K562 (cell line): ENCODE data around the gene ANKS1B. TPM values are rescaled to one million over a fixed set of nuclear protein-coding genes. Genes with fewer than 3 reads are reported as not detected.

Experiments used
- ATAC-seq: fragments of 200-7000 bp; cut with Tn5 transposase; 3 replicates; pipeline ENCODE4 v1.9.1; 2020; ENCODE audit warnings: moderate library complexity
- BruUV-seq: library from RNA; stranded (reverse); fragments of 400-500 nt; replicated peaks from 2 replicates; lab custom pipeline; 2021; lab: Mats Ljungman, UMichigan
- CTCF ChIA-PET: fragments of 300-600 bp; formaldehyde crosslinking; extraction: SDS; loops from one replicate; lab custom pipeline; 2021; ENCODE audit warnings: low intra/inter-chr PET ratio; lab: Yijun Ruan, JAX
- POLR2A ChIA-PET: fragments of 300-600, 350-650 bp; sonication (Branson Sonifier 250); formaldehyde crosslinking; extraction: SDS; loops from one replicate; lab custom pipeline; 2021; ENCODE audit warnings: antibody characterized with exemption, inconsistent platforms; lab: Yijun Ruan, JAX
- DNase-seq, 4 experiments: peaks; one replicate each; pipeline versions ENCODE4 v3.0.0 to v3.0.0-alpha.2; 2011 to 2018; ENCODE audit warnings: low spot score in 3 of 4, mixed read lengths in 3 of 4; ENCODE audit errors: extremely low read depth in 1 of 4
- FAIRE-seq: peaks from 2 replicates; lab custom pipeline; 2011; peaks lifted over from hg19 to GRCh38; lab: Jason Lieb, UNC
- H2AFZ ChIP-seq: 2 replicates; pipeline ENCODE4 v1.6.0; 2011; ENCODE audit warnings: low read depth, low read length, control low read depth, inconsistent platforms
- H3K27ac ChIP-seq: fragments of 200-600 bp; 3 replicates; pipeline ENCODE4 v1.8.0; 2011; ENCODE audit warnings: low read depth, mild to moderate bottlenecking, control low read depth, inconsistent platforms, low read length, moderate library complexity, mixed read lengths; ENCODE audit errors: extremely low read depth
- H3K27me3 ChIP-seq, 2 experiments: fragments of 300-600 bp in 1 of 2; 2 replicates in 1 of 2; 3 replicates in 1 of 2; pipeline versions ENCODE4 v1.6.0 to v1.8.0; 2011; ENCODE audit warnings: inconsistent platforms in 2 of 2, low read length in 2 of 2, mild to moderate bottlenecking in 1 of 2, mixed read lengths in 1 of 2, moderate library complexity in 1 of 2; ENCODE audit not compliant: control insufficient read depth in 2 of 2, insufficient read depth in 2 of 2
- H3K36me3 ChIP-seq: fragments of 300-600 bp; 3 replicates; pipeline ENCODE4 v1.8.0; 2011; ENCODE audit warnings: mild to moderate bottlenecking, low read length, inconsistent platforms; ENCODE audit not compliant: control insufficient read depth, insufficient read depth
- H3K4me1 ChIP-seq, 2 experiments: fragments of 200-600 bp in 1 of 2; replicated peaks in 1 of 2; 2 replicates in 1 of 2; 3 replicates in 1 of 2; pipeline versions ENCODE4 v1.5.1 to v1.8.0; 2011; ENCODE audit warnings: inconsistent platforms in 2 of 2, low read length in 2 of 2, mild to moderate bottlenecking in 1 of 2, mixed read lengths in 1 of 2, moderate library complexity in 1 of 2; ENCODE audit not compliant: control insufficient read depth in 2 of 2, insufficient read depth in 2 of 2
- H3K4me2 ChIP-seq: 2 replicates; pipeline ENCODE4 v1.6.1; 2011; ENCODE audit warnings: low read length, control low read depth, inconsistent platforms, mixed read lengths; ENCODE audit not compliant: insufficient read depth
- H3K4me3 ChIP-seq: fragments of 200-600 bp; sonication (generic), shearing (Covaris generic); 2 replicates; pipeline ENCODE4 v1.5.1; 2016; ENCODE audit warnings: control low read depth, inconsistent platforms
- H3K79me2 ChIP-seq: fragments of 200-600 bp; 3 replicates; pipeline ENCODE4 v1.8.0; 2011; ENCODE audit warnings: low read length, inconsistent platforms; ENCODE audit not compliant: control insufficient read depth, insufficient read depth
- H3K9ac ChIP-seq, 2 experiments: 2 replicates each; pipeline versions ENCODE4 v1.6.0 to v1.6.1; 2011; ENCODE audit warnings: low read depth in 2 of 2, low read length in 2 of 2, control low read depth in 1 of 2, inconsistent platforms in 1 of 2, mild to moderate bottlenecking in 1 of 2, mixed read lengths in 1 of 2; ENCODE audit not compliant: insufficient read depth in 1 of 2
- H3K9me1 ChIP-seq: one replicate; pipeline ENCODE4 v1.6.0; 2011; ENCODE audit warnings: inconsistent platforms, mild to moderate bottlenecking, low read length, moderate library complexity; ENCODE audit not compliant: control insufficient read depth, insufficient read depth
- H3K9me3 ChIP-seq: replicated peaks from 2 replicates; pipeline ENCODE4 v1.5.1; 2011; ENCODE audit warnings: low read depth, low read length, inconsistent platforms; ENCODE audit not compliant: control insufficient read depth, insufficient read depth
- H4K20me1 ChIP-seq: replicated peaks from 2 replicates; pipeline ENCODE4 v1.6.1; 2011; ENCODE audit warnings: low read length, inconsistent platforms, mixed read lengths; ENCODE audit not compliant: control insufficient read depth, insufficient read depth
- BRD4 ChIP-seq: fragments of 200-600 bp; sonication (generic); IDR thresholded peaks from 2 replicates; pipeline ENCODE4 v1.6.1; 2017; ENCODE audit warnings: inconsistent platforms
- CBFB ChIP-seq: sonication (generic); formaldehyde crosslinking; IDR thresholded peaks from 2 replicates; pipeline ENCODE4 v1.4.0; 2020; ENCODE audit warnings: mild to moderate bottlenecking, missing genetic modification reagents
- CEBPG ChIP-seq, 3 experiments: fragments of 200-800 bp in 1 of 3; sonication (Bioruptor generic) in 1 of 3; sonication (generic) in 1 of 3; formaldehyde crosslinking in 1 of 3; IDR thresholded peaks in 2 of 3; conservative IDR thresholded peaks in 1 of 3; 2 replicates each; pipeline versions ENCODE4 v1.6.1 to v1.8.0; 2016 to 2022; ENCODE audit warnings: missing compliant biosample characterization in 2 of 3, missing genetic modification characterization in 2 of 3, mild to moderate bottlenecking in 1 of 3, missing genetic modification reagents in 1 of 3
- EGR1 ChIP-seq: fragments of 450-650 bp; conservative IDR thresholded peaks from 2 replicates; pipeline ENCODE4 v1.6.1; 2017; ENCODE audit warnings: mild to moderate bottlenecking
- ELF2 ChIP-seq: fragments of 250-450 bp; sonication (Bioruptor Pico); IDR thresholded peaks from 2 replicates; pipeline ENCODE4 v1.5.0; 2021; ENCODE audit warnings: mild to moderate bottlenecking
- GATA2 ChIP-seq: sonication (generic); formaldehyde crosslinking; IDR thresholded peaks from 2 replicates; pipeline ENCODE4 v1.4.0; 2020; ENCODE audit warnings: mild to moderate bottlenecking, missing genetic modification reagents
- NEUROD1 ChIP-seq: fragments of 150-350 bp; IDR thresholded peaks from 2 replicates; pipeline ENCODE4 v1.6.1; 2014; ENCODE audit warnings: borderline replicate concordance, low read length, low read depth; ENCODE audit not compliant: partially characterized antibody
- NR2F6 ChIP-seq: fragments of 450-650 bp; formaldehyde crosslinking; IDR thresholded peaks from 2 replicates; pipeline ENCODE4 v1.4.0; 2020; ENCODE audit warnings: mild to moderate bottlenecking
- PHB2 ChIP-seq: fragments of 450-650 bp; IDR thresholded peaks from 2 replicates; pipeline ENCODE4 v1.6.1; 2017; ENCODE audit warnings: low read depth
- PRMT5 ChIP-seq: sonication (generic); formaldehyde crosslinking; IDR thresholded peaks from 2 replicates; pipeline ENCODE4 v1.5.0; 2020; ENCODE audit warnings: missing genetic modification reagents
- TARDBP ChIP-seq: fragments of 450-650 bp; IDR thresholded peaks from 2 replicates; pipeline ENCODE4 v1.6.1; 2016
- ZFPM2 ChIP-seq: fragments of 250-450 bp; sonication (Bioruptor Pico); IDR thresholded peaks from 2 replicates; pipeline ENCODE4 v1.5.1; 2022; ENCODE audit warnings: mild to moderate bottlenecking
- ZNF354B ChIP-seq: fragments of 250-450 bp; sonication (Bioruptor Pico); IDR thresholded peaks from 2 replicates; pipeline ENCODE4 v1.4.0; 2020
- ZNF408 ChIP-seq: fragments of 250-450 bp; sonication (Bioruptor Pico); IDR thresholded peaks from 2 replicates; pipeline ENCODE4 v1.4.0; 2020; ENCODE audit warnings: low read depth, mild to moderate bottlenecking, moderate library complexity
- ZNF583 ChIP-seq: fragments of 250-450 bp; sonication (Bioruptor Pico); IDR thresholded peaks from 2 replicates; pipeline ENCODE4 v1.4.0; 2020
- ZNF668 ChIP-seq: fragments of 250-450 bp; sonication (Bioruptor Pico); IDR thresholded peaks from 2 replicates; pipeline ENCODE4 v1.8.0; 2022; ENCODE audit warnings: mild to moderate bottlenecking, inconsistent platforms
- WGBS: fragments of 100-300 bp; shearing (Covaris generic); methylation state at CpG from one replicate; pipeline ENCODE4 v1.1.6; 2016; ENCODE audit warnings: low coverage, mixed read lengths; ENCODE audit not compliant: insufficient coverage; ENCODE audit errors: missing lambda C conversion rate; 5-methylcytosine and 5-hydroxymethylcytosine counted together
- in situ Hi-C: fragments of 300-500 bp; cut with MboI; formaldehyde crosslinking; loops from 4 replicates; pipeline ENCODE4 v1.15.0; 2018; ENCODE audit warnings: inconsistent platforms, mixed read lengths
- intact Hi-C: fragments of 100-400 bp; cut with micrococcal nuclease; formaldehyde crosslinking; loops from 2 replicates; pipeline ENCODE4 v1.14.2; 2022
- polyA plus RNA-seq, 8 experiments: library from polyadenylated mRNA; depleted of rRNA in 4 of 8; stranded (reverse) in 5 of 8; unstranded in 3 of 8; fragments of >200 nt; fragmentation: Nextera tagmentation in 2 of 8; fragmentation: Illumina TruSeq in 1 of 8; extraction: Ambion mirVana in 2 of 8; extraction: Trizol in 1 of 8; gene quantifications; 2 replicates each; pipeline versions ENCODE4 v1.2.1 to v1.2.3, GENCODE V29; 2011 to 2014; ENCODE audit warnings: inconsistent platforms in 1 of 8, missing spikeins in 1 of 8
- total RNA-seq, 7 experiments: library from RNA; depleted of rRNA in 6 of 7; stranded (reverse); fragments of >200 nt in 6 of 7; fragmentation: Illumina TruSeq in 2 of 7; extraction: Trizol in 2 of 7; gene quantifications; 2 replicates each; pipeline versions ENCODE4 v1.2.1 to v1.2.3, GENCODE V29; 2011 to 2021; ENCODE audit warnings: low replicate concordance in 1 of 7
- TF ChIP-seq, protein P1 (sequence below): fragments of 250-450 bp; sonication (Bioruptor Pico); IDR thresholded peaks from 2 replicates; pipeline ENCODE4 v1.8.0; 2021; ENCODE audit warnings: mild to moderate bottlenecking, moderate library complexity

The ANKS1B gene
- total and polyA plus RNA-seq, 9 of the 15 experiments (the other 6 are each of a cell fraction or from before 2014, with no cell fraction given) = 0.04 to 0.47 (median 0.28) TPM; not detected in 4

DNA sequence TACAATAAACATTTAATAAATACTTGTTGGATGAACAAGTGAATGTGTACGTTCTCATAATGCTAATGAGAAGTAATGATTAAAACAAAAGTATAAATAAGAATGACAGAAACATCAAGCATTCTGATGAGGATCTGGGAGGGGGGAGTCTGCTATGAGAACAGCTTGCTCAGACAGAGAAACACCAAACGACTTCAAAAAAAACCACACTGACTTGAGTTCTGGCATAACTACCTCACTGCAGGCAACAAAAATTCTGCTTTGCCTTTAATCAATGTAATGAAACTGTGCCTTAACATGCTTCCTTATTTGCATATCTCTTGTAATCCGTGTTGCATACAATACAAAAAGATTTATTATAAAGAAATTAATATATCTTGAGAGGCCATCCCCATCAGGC lies 632.5 kb downstream of the ANKS1B start:
- intact Hi-C loops (no loop called here), in situ Hi-C loops (no loop called here)
- 0% methylated on average over 3 of the region's 3 CpGs for WGBS
- ATAC-seq (no peak), FAIRE-seq (no peak), DNase-seq (no peak)
- no peaks in the 10 kb centered on the region for H4K20me1 ChIP-seq
- no peak overlapping the region for H2AFZ ChIP-seq
- no TSS peak for BruUV-seq
- H3K4me2 ChIP-seq = no peak overlapping the region
- CTCF ChIA-PET = no interaction called here
- H3K9ac ChIP-seq = no peak overlapping the region
- H3K4me3 ChIP-seq = no peak overlapping the region
- TF ChIP-seq ZNF583 (no peak), NR2F6 (no peak), CBFB (CRISPR knock-in tag) (no peak), EGR1 (no peak), CEBPG (CRISPR knock-in tag; IDR thresholded peaks at IDR 0.05) (no peak), CEBPG (tag; conservative IDR thresholded peaks at IDR 0.05 in 1 of 2, IDR thresholded peaks at IDR 0.05 in 1 of 2) (no peak), BRD4 (no peak), ZFPM2 (no peak), PHB2 (no peak), PRMT5 (CRISPR knock-in tag) (no peak)
- H3K9me1 ChIP-seq = no peaks in the 10 kb centered on the region
- H3K36me3 ChIP-seq = no peaks in the 10 kb centered on the region
- no peak overlapping the region for H3K27ac ChIP-seq
- no peaks in the 10 kb centered on the region for H3K79me2 ChIP-seq
- no peaks in the 10 kb centered on the region; the same call in 1 of the 2 replicates for H3K9me3 ChIP-seq
- POLR2A ChIA-PET = no interaction called here
- no peaks in the 10 kb centered on the region for H3K4me1 ChIP-seq
- H3K27me3 ChIP-seq = no peaks in the 10 kb centered on the region

DNA sequence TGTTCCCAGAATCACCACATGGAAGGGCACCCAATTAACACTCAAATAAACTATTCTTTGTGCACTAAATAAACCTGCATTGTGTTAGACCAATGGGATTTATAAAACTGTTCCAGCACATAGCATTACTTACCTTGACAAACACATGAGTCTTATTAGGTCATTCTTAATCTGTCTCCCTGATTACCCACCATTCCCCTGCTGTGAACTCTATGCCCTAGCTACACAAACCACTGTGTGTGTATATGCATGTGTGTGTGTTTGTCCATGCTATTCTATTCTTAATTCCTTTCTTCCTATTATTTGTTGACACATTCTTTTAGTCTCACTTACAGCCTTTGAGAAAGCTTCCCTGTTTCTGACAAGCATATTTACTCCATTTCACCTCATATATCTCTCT lies 640.8 kb downstream of the ANKS1B start:
- intact Hi-C loops = no loop called here
- ChIA-PET CTCF (no interaction called here), POLR2A (no interaction called here)
- H3K27me3 ChIP-seq = no peaks in the 10 kb centered on the region
- no peaks in the 10 kb centered on the region for H4K20me1 ChIP-seq
- no peak overlapping the region for H2AFZ ChIP-seq
- H3K36me3 ChIP-seq = no peaks in the 10 kb centered on the region
- DNase-seq = no peak
- no peaks in the 10 kb centered on the region for H3K79me2 ChIP-seq
- BruUV-seq = no TSS peak
- no peaks in the 10 kb centered on the region for H3K9me1 ChIP-seq
- no peaks in the 10 kb centered on the region for H3K4me1 ChIP-seq
- H3K4me3 ChIP-seq = no peak overlapping the region
- FAIRE-seq = no peak
- in situ Hi-C loops = no loop called here
- no peaks in the 10 kb centered on the region for H3K9me3 ChIP-seq
- no peak overlapping the region for H3K9ac ChIP-seq
- ATAC-seq = no peak
- no peak overlapping the region for H3K27ac ChIP-seq
- no peak overlapping the region for H3K4me2 ChIP-seq
- TF ChIP-seq TARDBP = no peak
- no peak for TF ChIP-seq NEUROD1
- TF ChIP-seq ZNF668 (CRISPR knock-in tag) = no peak
- no peak for TF ChIP-seq ZNF354B (CRISPR knock-in tag)
- no peak for TF ChIP-seq GATA2 (CRISPR knock-in tag)
- TF ChIP-seq, protein P1, sequence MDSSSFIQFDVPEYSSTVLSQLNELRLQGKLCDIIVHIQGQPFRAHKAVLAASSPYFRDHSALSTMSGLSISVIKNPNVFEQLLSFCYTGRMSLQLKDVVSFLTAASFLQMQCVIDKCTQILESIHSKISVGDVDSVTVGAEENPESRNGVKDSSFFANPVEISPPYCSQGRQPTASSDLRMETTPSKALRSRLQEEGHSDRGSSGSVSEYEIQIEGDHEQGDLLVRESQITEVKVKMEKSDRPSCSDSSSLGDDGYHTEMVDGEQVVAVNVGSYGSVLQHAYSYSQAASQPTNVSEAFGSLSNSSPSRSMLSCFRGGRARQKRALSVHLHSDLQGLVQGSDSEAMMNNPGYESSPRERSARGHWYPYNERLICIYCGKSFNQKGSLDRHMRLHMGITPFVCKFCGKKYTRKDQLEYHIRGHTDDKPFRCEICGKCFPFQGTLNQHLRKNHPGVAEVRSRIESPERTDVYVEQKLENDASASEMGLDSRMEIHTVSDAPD (CRISPR knock-in tag) = no peak
- TF ChIP-seq ELF2 (CRISPR knock-in tag) = no peak
- TF ChIP-seq ZNF408 = no peak
